Motor neuron (in vitro differentiated cells): ENCODE data around the gene PPP1R16B. TPM values are rescaled to one million over a fixed set of nuclear protein-coding genes. Genes with fewer than 3 reads are reported as not detected.

Experiments
- ATAC-seq, 8 experiments: fragments of 200-7000 bp; cut with Tn5 transposase; replicated peaks in 6 of 8; 2 replicates each; pipeline ENCODE4 v1.8.0; 2021; ENCODE audit warnings: mild to moderate bottlenecking in 8 of 8, moderate library complexity in 8 of 8
- H3K27ac ChIP-seq, 2 donors: fragments of 250-450 bp; sonication (Bioruptor Pico); 2 replicates each; pipeline ENCODE4 v1.9.0; 2021; ENCODE audit warnings: antibody characterized with exemption in 2 of 2, mild to moderate bottlenecking in 2 of 2, moderate library complexity in 1 of 2
- H3K4me1 ChIP-seq, 2 donors: fragments of 250-450 bp; sonication (Bioruptor Pico); replicated peaks in 1 of 2; 2 replicates each; pipeline ENCODE4 v1.6.1; 2021; ENCODE audit warnings: antibody characterized with exemption in 2 of 2, mild to moderate bottlenecking in 2 of 2, moderate library complexity in 1 of 2
- H3K4me3 ChIP-seq, 5 donors: fragments of 250-450 bp; sonication (Bioruptor Pico); 2 replicates each; pipeline ENCODE4 v1.9.0; 2021; ENCODE audit warnings: antibody characterized with exemption in 5 of 5, mild to moderate bottlenecking in 5 of 5, moderate library complexity in 4 of 5
- WGBS, 10 experiments: fragments of 450-650 bp; shearing (Covaris generic); methylation state at CpG; one replicate each; pipeline ENCODE4 v1.0.0; 2022; 5-methylcytosine and 5-hydroxymethylcytosine counted together
- in situ Hi-C, 9 experiments: fragments of 400-800 bp; cut with MboI; loops; one replicate each; pipeline ENCODE4 v1.15.0; 2021; ENCODE audit warnings: low sequenced_read_pairs in 9 of 9, low pct_unique_long_range_greater_than_20kb in 2 of 9; ENCODE audit not compliant: unreplicated experiment in 9 of 9
- total RNA-seq, 8 experiments: library from RNA; unstranded; fragments of 300-600 nt; gene quantifications; 2 replicates each; pipeline versions ENCODE4 v1.2.3 to v1.2.4, GENCODE V29; 2022

PPP1R16B gene
- total RNA-seq, 8 experiments from 2014 or later = 0.14 to 3.7 (median 2.6) TPM

DNA sequence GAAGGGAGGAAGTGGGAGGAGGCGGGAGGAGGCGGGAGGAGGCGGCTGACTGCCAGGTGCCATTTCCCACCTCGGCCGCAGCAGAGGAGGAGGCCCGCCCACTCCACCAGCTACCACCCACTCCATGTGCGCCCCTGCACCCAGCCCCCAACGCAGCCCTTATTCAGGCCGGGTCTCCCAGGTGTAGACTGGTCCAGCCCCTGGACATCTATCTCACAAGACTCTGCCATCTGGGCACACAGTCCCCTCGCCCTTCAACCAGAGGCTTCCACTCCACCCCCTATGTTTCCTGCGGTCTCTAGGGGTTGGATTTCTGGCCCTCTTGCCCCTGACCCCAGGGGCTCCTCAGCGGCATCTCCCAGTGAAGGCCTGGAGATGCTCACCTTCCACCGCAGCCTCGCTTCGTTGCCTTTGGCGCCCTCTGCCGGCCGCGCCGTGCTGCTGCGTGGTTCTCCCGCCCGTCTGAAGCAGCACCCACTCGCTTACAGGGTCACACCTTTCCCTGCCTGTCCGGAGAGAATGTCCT, 88.1 kb downstream of the PPP1R16B start:
- WGBS, 10 experiments = 0 to 35% (median 8%) methylated on average over 2 to 9 of the region's 25 CpGs; no CpG with 5 or more reads in 6 of the 10 experiments
- peak; percentile 81 to 94 (median 84) for ATAC-seq
- Histone ChIP-seq H3K4me1 (peaks cover 15 to 28% of the 10 kb centered on the region in 2 donors), H3K27ac (no peak overlapping the region), H3K4me3 (no peak overlapping the region)
- in situ Hi-C loops = loop anchor here in 1 of 9 experiments (10.0 kb wide), 1 partner anchor 249 kb away; no protein-coding TSS in a partner anchor

GRCh38 chr20:38894091-38894847, 88.8 kb downstream of the PPP1R16B start:
- H3K4me3 ChIP-seq = no peak overlapping the region
- H3K4me1 ChIP-seq = peaks cover 15 to 28% of the 10 kb centered on the region in 2 donors
- H3K27ac ChIP-seq = no peak overlapping the region
- peak; percentile 31 to 90 (median 55) for ATAC-seq
- 20 to 100% (median 48%) methylated on average over 1 to 10 of the region's 30 CpGs; no CpG with 5 or more reads in 4 of the 10 experiments for WGBS, 10 experiments
- in situ Hi-C loops = loop anchor here in 1 of 9 experiments (10.0 kb wide), 1 partner anchor 249 kb away; no protein-coding TSS in a partner anchor

- H3K4me3 ChIP-seq = no peak overlapping the region
- no peak overlapping the region for H3K27ac ChIP-seq
- ATAC-seq = no peak
- in situ Hi-C loops = loop anchor here in 1 of 9 experiments (10.0 kb wide), 1 partner anchor 251 kb away; no protein-coding TSS in a partner anchor
- 10 to 80% (median 64%) methylated on average over 1 to 6 of the region's 9 CpGs; no CpG with 5 or more reads in 2 of the 10 experiments for WGBS, 10 experiments
- peaks cover 10 to 20% of the 10 kb centered on the region in 2 donors for H3K4me1 ChIP-seq
Observed at GRCh38 chr20:38895098-38895949, 89.8 kb downstream of the PPP1R16B start.

DNA sequence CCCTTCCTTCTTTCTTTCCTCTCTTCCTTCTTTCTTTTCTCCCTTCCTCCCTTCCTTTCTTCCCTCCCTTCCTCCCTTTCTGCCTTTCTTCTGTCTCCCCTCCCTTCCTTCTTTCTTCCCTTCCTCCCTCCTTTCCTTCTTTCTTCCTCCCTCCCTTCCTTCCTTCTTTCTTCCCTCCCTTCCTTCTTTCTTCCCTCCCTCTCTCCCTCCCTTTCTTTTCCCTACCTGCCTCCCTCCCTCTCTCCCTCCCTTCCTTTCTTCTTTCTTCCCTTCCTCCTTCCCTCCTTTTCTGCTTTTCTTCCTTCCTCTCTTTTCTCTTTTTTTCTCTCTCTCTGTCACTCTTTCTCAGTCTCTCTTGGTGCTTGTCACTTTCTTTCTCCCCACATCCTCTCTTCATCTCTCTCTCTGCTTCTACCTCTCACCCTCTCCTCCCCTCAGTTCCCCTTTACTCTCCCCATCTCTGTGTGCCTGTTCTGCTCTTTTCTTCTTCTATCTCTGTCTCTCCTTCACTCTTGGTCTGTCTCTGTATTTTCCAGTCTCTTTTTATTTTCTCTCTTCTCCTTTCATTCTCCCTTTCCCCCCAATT, 90.6 kb downstream of the PPP1R16B start:
- ATAC-seq = no peak
- Histone ChIP-seq H3K4me1 (peaks cover 18 to 26% of the 10 kb centered on the region in 2 donors), H3K27ac (no peak overlapping the region), H3K4me3 (no peak overlapping the region)
- in situ Hi-C loops = loop anchor here in 1 of 9 experiments (10.0 kb wide), 1 partner anchor 251 kb away; no protein-coding TSS in a partner anchor

GRCh38 chr20:38897267-38897666, 91.8 kb downstream of the PPP1R16B start:
- ATAC-seq = no peak
- H3K27ac ChIP-seq = no peak overlapping the region
- peaks cover 21 to 22% of the 10 kb centered on the region in 2 donors for H3K4me1 ChIP-seq
- WGBS, 10 experiments = 21 to 100% (median 100%) methylated on average over 1 to 2 of the region's 4 CpGs; no CpG with 5 or more reads in 2 of the 10 experiments
- no peak overlapping the region for H3K4me3 ChIP-seq
- in situ Hi-C loops = loop anchor here in 1 of 9 experiments (10.0 kb wide), 1 partner anchor 252 kb away; no protein-coding TSS in a partner anchor

DNA sequence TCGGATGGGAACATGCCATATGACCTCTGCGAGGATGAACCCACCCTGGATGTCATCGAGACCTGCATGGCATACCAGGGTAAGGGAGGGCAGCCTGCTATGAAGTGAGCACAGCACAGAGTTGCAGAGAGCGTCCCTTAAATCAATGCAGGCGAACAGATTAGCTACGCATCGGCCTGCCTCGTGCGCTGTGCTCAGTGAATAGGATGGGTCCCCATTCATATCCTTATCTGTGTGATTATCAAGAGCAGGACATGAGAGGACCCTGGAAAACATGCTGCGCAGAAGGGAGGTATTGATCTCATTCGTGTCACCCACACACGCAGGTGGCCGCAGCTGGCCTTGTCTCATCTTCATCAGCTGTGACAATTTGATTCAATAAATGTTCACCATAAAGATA, 95.1 kb downstream of the PPP1R16B start:
- peaks cover 8 to 14% of the 10 kb centered on the region in 2 donors for H3K4me1 ChIP-seq
- ATAC-seq = peak in 5 of 8 experiments; percentile 37 to 81 (median 53)
- WGBS, 10 experiments = 54 to 100% (median 83%) methylated on average over 3 to 10 of the region's 13 CpGs; no CpG with 5 or more reads in 5 of the 10 experiments

GRCh38 chr20:38902601-38903000, 97.1 kb downstream of the PPP1R16B start:
- Histone ChIP-seq H3K27ac (no peak overlapping the region), H3K4me3 (no peak overlapping the region), H3K4me1 (peaks cover 8 to 14% of the 10 kb centered on the region in 2 donors)
- ATAC-seq = no peak
- in situ Hi-C loops = loop anchor here in 1 of 9 experiments (25.0 kb wide), 1 partner anchor 135 kb away; no protein-coding TSS in a partner anchor
- 17 to 94% (median 71%) methylated on average over 1 to 7 of the region's 8 CpGs; no CpG with 5 or more reads in 5 of the 10 experiments for WGBS, 10 experiments

More for the DNA sequence above, 95.1 kb downstream of the PPP1R16B start:
- in situ Hi-C loops = loop anchor here in 1 of 9 experiments (25.0 kb wide), 1 partner anchor 137 kb away; no protein-coding TSS in a partner anchor
- H3K27ac ChIP-seq = peak overlapping the region; percentile 20 to 27
- no peak overlapping the region for H3K4me3 ChIP-seq

GRCh38 chr20:38903335-38903734, 97.8 kb downstream of the PPP1R16B start:
- in situ Hi-C loops = loop anchor here in 1 of 9 experiments (25.0 kb wide), 1 partner anchor 134 kb away; no protein-coding TSS in a partner anchor
- no peak overlapping the region for H3K4me3 ChIP-seq
- no peak for ATAC-seq
- WGBS, 10 experiments = 14 to 65% (median 46%) methylated on average over 1 to 5 of the region's 5 CpGs; no CpG with 5 or more reads in 5 of the 10 experiments
- H3K27ac ChIP-seq = no peak overlapping the region
- H3K4me1 ChIP-seq = peaks cover 8 to 14% of the 10 kb centered on the region in 2 donors

DNA sequence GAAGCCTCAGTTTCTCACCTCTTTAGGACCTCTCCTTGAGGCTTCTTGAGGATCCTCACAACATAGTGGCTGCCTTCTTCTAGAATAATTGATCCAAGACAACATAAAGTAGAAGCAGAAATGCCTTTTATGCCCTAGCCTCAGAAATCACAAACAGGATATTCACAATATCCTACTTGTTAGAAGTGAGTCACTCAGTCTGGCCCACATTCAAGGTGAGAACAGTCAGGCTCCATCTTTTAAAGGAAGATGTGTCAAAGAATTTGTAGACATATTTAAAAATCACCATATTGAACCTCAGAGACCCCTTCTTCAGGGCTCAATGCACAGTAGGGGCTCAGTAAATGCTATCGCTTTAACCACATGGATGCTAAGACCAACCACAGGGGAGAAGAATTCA, 99.9 kb downstream of the PPP1R16B start:
- Histone ChIP-seq H3K4me3 (no peak overlapping the region), H3K4me1 (peaks cover 6 to 11% of the 10 kb centered on the region in 2 donors), H3K27ac (no peak overlapping the region)
- WGBS, 10 experiments = 8 to 92% (median 50%) methylated on average over 1 of the region's 1 CpG; no CpG with 5 or more reads in 5 of the 10 experiments
- ATAC-seq = no peak
- in situ Hi-C loops = loop anchor here in 1 of 9 experiments (25.0 kb wide), 1 partner anchor 132 kb away; no protein-coding TSS in a partner anchor

GRCh38 chr20:38907918-38908677, 102.6 kb downstream of the PPP1R16B start:
- in situ Hi-C loops = loop anchor here in 1 of 9 experiments (25.0 kb wide), 1 partner anchor 129 kb away; no protein-coding TSS in a partner anchor
- H3K4me3 ChIP-seq = no peak overlapping the region
- H3K27ac ChIP-seq = no peak overlapping the region
- no peaks in the 10 kb centered on the region for H3K4me1 ChIP-seq
- 40 to 100% (median 88%) methylated on average over 1 to 7 of the region's 13 CpGs; no CpG with 5 or more reads in 4 of the 10 experiments for WGBS, 10 experiments
- no peak for ATAC-seq

- in situ Hi-C loops = loop anchor here in 1 of 9 experiments (25.0 kb wide), 1 partner anchor 122 kb away; no protein-coding TSS in a partner anchor
- no peak overlapping the region for H3K27ac ChIP-seq
- 67 to 100% (median 87%) methylated on average over 2 to 7 of the region's 7 CpGs; no CpG with 5 or more reads in 2 of the 10 experiments for WGBS, 10 experiments
- ATAC-seq = no peak
- no peaks in the 10 kb centered on the region for H3K4me1 ChIP-seq
- no peak overlapping the region for H3K4me3 ChIP-seq
Observed at GRCh38 chr20:38915355-38915754, 109.9 kb downstream of the PPP1R16B start.
